Aortic smooth muscle cell (primary cell): Measurements from ENCODE around the gene ZNF654. TPM values are rescaled to one million over a fixed set of nuclear protein-coding genes. Genes with fewer than 3 reads are reported as not detected.

Source experiments
- total RNA-seq: library from RNA; depleted of rRNA; stranded (reverse); fragments of >200 nt; gene quantifications from 2 replicates; pipeline ENCODE4 v1.2.3, GENCODE V29; 2014

The ZNF654 gene
- 11.1 and 12.8 TPM in 2 replicates for total RNA-seq

DNA sequence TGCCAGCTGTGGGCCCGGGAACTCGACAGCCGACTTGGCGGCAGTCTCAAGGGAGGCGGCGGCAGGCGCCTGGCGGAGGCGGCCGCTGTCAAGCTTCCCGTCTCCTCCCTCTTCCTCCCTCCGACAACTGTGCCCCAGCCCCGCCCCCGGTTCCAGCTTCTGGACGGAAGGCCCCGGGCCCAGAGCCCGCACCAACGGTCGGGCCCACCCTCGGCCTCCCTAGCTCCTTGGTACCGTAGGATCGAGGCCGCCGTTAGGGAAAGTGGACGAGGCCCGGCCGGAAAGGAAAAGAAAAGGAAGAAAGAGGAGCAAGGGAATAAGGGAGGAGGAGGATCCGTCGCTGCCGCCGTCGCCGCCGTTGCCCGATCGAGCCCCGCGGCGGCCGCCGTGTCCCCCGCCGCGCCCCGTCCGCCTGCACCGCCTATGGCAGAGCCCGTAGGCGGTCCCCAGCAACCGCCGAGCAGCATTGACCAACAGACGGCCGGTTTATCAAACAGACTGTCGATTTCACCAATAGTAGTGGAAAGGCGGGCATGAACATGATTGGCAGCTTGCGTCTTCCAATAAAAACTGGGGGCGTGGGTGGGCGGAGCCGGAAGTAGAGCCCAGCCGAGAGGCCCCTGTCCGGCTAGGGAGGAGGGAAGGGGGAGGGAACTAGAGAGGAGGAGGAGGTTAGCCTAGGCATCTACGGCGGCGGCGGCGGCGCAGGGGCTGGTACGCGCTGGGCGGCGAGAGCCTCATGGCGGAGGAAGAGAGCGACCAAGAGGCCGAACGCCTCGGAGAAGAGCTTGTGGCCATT is at the start of gene ZNF654, which contains the start of gene CGGBP1:
Gene ZNF654, plus strand, starts transcription at position 675 of the 799 bp plus-strand sequence. Its CDS starts 65 bp downstream, at position 740.
Gene CGGBP1, minus strand, starts transcription at position 425 of the 799 bp plus-strand sequence. CDS start 3,029 bp downstream, outside the sequence.

DNA sequence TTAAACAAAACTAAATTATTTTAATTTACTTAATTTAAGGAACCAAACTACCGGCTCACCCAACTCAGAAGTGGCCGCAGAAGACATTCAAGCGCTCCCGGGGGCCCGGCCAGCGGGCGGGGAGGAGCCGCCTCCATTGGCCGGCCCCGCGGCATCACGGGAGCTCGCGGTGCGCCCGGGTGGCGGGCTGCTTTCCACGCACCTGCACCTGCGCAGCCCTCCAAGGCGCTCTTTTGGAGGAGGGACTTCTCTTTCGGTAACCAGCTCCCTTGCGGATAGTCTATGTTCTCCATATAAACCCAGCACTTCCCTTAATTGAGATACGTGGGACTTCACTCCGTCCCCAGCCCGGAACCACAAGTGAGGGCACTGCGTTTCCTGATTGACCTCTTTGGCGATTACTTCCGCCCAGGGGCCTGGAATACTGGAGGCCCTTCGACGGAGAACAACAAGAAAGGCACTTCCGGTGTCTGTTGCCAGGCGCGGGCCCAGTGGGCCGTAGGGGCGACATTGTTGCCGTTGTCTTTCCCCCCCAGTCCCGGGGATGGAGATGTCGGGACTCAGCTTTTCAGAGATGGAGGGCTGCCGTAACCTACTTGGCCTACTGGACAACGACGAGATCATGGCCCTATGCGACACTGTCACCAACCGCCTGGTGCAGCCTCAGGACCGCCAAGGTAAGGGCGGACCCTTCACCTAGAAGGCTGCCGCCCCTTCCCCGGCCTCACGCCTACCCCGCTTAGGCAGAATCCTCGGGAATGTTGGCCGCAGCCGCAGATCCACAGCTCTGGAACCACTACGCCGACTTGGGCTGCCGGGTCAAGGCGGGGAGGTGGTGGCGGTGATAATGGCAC is 90.7 kb downstream of the ZNF654 start, which contains the start of gene C3orf38:
Gene C3orf38, plus strand, starts transcription at position 451 of the 854 bp plus-strand sequence. Its CDS starts 94 bp downstream, at position 545.

Other genes starting within 250 kb of the ZNF654 start
- 40.0 and 46.5 TPM in 2 replicates for gene CGGBP1, start 250 bp upstream of the ZNF654 start, total RNA-seq
- gene C3orf38, start 90.7 kb downstream of the ZNF654 start, total RNA-seq, result 27.6 and 32.1 TPM in 2 replicates